ENCODE results near the gene BLTP3A.

Gene BLTP3A

GRCh38 chr6:34836451-34836850 is 44.6 kb downstream of the BLTP3A start:
- no peak for DNase-seq

DNA sequence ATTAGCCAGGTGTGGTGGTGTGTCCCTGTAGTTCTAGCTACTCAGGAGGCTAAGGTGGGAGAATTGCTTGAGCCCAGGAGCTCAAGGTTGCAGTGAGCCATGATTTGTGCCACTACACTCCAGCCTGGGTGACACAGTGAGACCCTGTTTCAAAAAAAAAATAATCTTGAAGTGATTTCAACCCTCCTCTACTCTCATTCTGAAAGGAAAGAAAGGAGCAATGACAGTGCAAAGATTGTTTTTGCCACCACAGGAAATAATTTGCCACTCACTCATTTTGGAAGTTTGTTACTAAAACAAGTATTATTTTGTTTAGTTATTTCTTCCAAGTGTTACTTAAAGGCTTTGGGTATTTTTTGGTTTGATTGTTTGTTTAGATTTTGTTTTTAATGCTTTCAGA is 45.6 kb downstream of the BLTP3A start:
- DNase-seq = no peak

DNA sequence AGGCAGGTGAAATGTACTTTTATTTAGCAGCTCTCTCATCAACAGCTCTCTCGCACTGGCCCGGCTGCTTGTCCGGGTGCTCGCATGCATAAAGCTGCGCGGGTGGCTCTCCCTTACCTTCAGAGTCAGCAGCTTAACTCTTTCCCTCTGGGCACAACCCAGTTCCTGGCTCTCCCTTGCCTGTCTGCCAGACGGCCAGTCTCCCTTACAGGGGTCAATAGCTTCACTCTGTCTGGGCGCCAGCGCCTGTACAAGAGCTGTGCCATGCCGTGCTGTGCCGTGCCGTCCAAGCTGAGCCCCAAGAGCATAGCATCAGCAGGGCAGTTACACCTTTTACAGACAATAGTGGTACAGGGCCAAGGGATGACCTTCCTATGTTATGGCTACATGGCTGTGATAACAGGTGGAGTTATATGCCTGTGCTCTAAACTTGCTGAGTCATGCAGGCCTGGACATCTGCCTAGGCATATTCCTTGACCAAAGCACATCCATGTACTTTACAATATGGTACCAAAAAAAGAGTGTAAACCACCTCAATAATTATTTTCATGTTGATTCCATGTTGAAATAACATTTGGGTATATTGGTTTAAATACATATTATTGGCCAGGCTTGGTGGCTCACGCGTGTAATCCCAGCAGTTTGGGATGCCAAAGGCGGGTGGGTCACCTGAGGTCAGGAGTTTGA is 47.9 kb downstream of the BLTP3A start:
- no peak for DNase-seq
